Activated naive CD4-positive, alpha-beta T cell treated with anti-CD3 and anti-CD28 coated beads, Interleukin-2, amount 10 ng/mL, durations not matched to agents 7 days and 5 days (primary cell): ENCODE measurements around the gene SLIT1.

Experiments
- CTCF ChIA-PET: fragments of 350-600 bp; sonication (Branson Sonifier 250); formaldehyde crosslinking; loops from one replicate; lab custom pipeline; 2021; ENCODE audit warnings: antibody characterized with exemption; lab: Charles Lee
- DNase-seq: peaks from one replicate; pipeline ENCODE4 v3.0.0-alpha.2; 2020
- H3K27ac Mint-ChIP-seq: one replicate; pipeline ENCODE4 v1.8.0; 2021; ENCODE audit warnings: mild to moderate bottlenecking, moderate library complexity, mixed read lengths
- H3K27me3 Mint-ChIP-seq: one replicate; pipeline ENCODE4 v1.8.0; 2021; ENCODE audit warnings: mild to moderate bottlenecking, mixed read lengths
- H3K36me3 Mint-ChIP-seq: one replicate; pipeline ENCODE4 v1.8.0; 2021; ENCODE audit warnings: mixed read lengths
- H3K4me1 Mint-ChIP-seq: one replicate; pipeline ENCODE4 v1.8.0; 2021; ENCODE audit warnings: mixed read lengths
- H3K4me3 Mint-ChIP-seq: one replicate; pipeline ENCODE4 v1.8.0; 2021; ENCODE audit warnings: mild to moderate bottlenecking, moderate library complexity, mixed read lengths
- H3K9me3 Mint-ChIP-seq: one replicate; pipeline ENCODE4 v1.8.0; 2021; ENCODE audit warnings: mixed read lengths

The SLIT1 gene

DNA sequence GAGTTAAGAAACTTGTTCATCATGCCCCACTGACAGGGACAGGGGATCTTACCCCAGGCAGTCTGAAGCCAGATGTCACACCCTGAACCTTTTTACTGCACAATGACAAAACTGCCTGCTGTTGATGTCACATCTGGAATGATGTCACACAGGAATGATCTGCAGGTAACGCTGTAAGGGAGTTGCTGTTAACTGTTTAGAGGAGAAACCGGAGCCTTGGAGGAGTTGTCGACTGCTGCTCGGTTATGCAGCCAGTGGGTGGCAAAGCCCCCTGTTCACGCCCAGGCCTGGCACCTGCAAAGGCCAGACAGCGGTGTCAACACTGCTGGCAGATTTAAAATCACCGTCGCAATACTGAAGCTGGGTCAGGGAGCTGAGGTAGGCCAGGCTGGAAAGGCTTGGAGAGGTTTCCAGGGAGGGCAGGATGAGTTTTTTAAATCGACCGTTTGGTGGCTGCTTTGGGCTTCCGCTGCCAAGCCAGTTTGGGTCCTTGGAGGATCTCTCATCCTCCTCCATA is 10.0 kb upstream of the SLIT1 start:
- no peak for DNase-seq
- Mint-ChIP-seq H3K27ac (no peak overlapping the region), H3K4me3 (peak overlapping the region; percentile 72), H3K27me3 (peaks cover 67% of the 10 kb centered on the region), H3K36me3 (no peaks in the 10 kb centered on the region), H3K4me1 (peaks cover 18% of the 10 kb centered on the region), H3K9me3 (no peaks in the 10 kb centered on the region)
- CTCF ChIA-PET, result interaction anchor here (0.9 to 8.2 kb wide), 7 partner anchors 11 to 698 kb away, joined by 3 to 99 read pairs (median 10); no protein-coding TSS in a partner anchor

DNA sequence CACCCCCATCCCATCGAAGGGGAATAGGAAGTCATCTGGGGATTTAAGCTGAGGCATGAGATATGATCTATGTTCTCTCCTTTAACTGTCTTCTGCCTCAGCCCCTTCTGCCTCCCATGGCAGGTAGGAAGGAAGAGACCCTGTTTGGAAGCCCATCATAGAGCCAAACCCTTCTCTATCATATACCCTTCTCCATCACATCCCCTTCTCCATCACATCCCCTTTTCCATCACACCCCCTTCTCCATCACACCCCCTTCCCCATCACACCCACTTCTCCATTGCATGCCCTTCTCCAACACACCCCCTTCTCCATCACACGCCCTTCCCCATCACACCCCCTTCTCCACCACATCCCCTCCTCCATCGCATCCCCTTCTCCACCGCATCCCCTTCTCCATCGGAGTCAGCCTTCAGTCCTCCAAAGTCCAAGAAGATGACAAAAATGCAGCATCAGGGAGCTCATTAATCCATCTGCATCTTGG is 7.2 kb upstream of the SLIT1 start:
- no peaks in the 10 kb centered on the region for H3K36me3 Mint-ChIP-seq
- H3K9me3 Mint-ChIP-seq, result no peaks in the 10 kb centered on the region
- no peak overlapping the region for H3K27ac Mint-ChIP-seq
- DNase-seq, result no peak
- CTCF ChIA-PET, result interaction anchor here (0.7 to 2.0 kb wide), 5 partner anchors 8 to 120 kb away, joined by 3 to 7 read pairs (median 3); no protein-coding TSS in a partner anchor
- H3K4me3 Mint-ChIP-seq, result no peak overlapping the region
- peaks cover 69% of the 10 kb centered on the region for H3K27me3 Mint-ChIP-seq
- H3K4me1 Mint-ChIP-seq, result peaks cover 12% of the 10 kb centered on the region

- Mint-ChIP-seq H3K36me3 (no peaks in the 10 kb centered on the region), H3K4me3 (no peak overlapping the region), H3K27ac (no peak overlapping the region), H3K9me3 (no peaks in the 10 kb centered on the region), H3K27me3 (peaks cover 44% of the 10 kb centered on the region), H3K4me1 (peaks cover 2% of the 10 kb centered on the region)
- DNase-seq, result no peak
- CTCF ChIA-PET, result interaction anchor here (0.8 to 3.6 kb wide), 2 partner anchors 20 to 115 kb away, joined by 3 to 18 read pairs; no protein-coding TSS in a partner anchor
Measured at GRCh38 chr10:97190450-97190849, 4.7 kb upstream of the SLIT1 start.

DNA sequence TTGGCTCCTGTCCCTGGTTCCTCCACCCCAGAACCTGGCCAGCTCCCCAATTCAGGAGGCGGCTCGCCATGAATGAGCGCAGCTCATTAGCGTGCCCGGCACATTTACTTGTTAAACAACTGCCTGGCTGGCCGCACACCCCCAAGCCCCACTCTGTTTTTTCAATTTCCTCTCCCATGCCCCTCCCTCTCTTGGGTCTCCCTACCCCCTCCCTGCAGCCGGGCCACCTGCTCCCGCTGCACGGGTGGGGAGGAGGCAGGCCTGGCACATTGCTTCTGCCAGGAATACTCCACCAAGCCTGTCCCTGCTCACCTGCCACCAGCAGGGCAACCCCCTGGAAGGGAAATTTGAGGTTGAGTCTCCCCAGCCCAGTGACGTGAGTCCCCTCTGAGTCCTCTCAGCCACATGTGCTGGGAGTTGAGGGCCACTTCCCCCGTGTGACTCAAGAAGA is 2.5 kb upstream of the SLIT1 start:
- Mint-ChIP-seq H3K27ac (no peak overlapping the region), H3K4me3 (no peak overlapping the region), H3K36me3 (no peaks in the 10 kb centered on the region), H3K9me3 (no peaks in the 10 kb centered on the region), H3K4me1 (peaks cover 9% of the 10 kb centered on the region), H3K27me3 (peaks cover 32% of the 10 kb centered on the region)
- CTCF ChIA-PET, result no interaction called here
- DNase-seq, result no peak

- Mint-ChIP-seq H3K27ac (no peak overlapping the region), H3K9me3 (no peaks in the 10 kb centered on the region), H3K4me1 (peaks cover 9% of the 10 kb centered on the region), H3K27me3 (peaks cover 18% of the 10 kb centered on the region), H3K4me3 (no peak overlapping the region), H3K36me3 (no peaks in the 10 kb centered on the region)
- no peak for DNase-seq
- CTCF ChIA-PET, result no interaction called here
Measured at GRCh38 chr10:97186911-97187310, 1.2 kb upstream of the SLIT1 start.

DNA sequence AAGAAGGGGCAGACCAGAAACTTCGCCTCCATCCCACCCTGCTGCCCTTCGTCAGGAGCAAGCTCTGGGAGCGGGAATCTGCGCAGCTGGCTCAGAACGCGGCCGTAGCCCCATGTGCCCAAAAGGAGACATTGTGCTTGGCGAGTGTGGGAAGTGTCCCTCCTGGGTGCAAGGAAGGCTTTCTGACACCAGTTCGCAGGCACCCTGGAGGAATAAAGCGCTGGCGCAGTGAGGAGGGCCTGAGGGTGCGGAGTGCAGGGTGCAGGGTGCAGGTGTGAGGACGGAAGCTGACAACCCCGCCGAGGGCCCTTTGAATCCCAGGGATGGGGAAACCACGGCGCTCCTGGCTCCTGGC is 811 bp downstream of the SLIT1 start:
- H3K4me3 Mint-ChIP-seq, result no peak overlapping the region
- CTCF ChIA-PET, result interaction anchor here (1.1 to 1.4 kb wide), 2 partner anchors 9 to 11 kb away, joined by 4 read pairs; no protein-coding TSS in a partner anchor
- H3K27ac Mint-ChIP-seq, result no peak overlapping the region
- peaks cover 9% of the 10 kb centered on the region for H3K4me1 Mint-ChIP-seq
- no peak for DNase-seq
- peaks cover 4% of the 10 kb centered on the region for H3K27me3 Mint-ChIP-seq
- no peaks in the 10 kb centered on the region for H3K9me3 Mint-ChIP-seq
- no peaks in the 10 kb centered on the region for H3K36me3 Mint-ChIP-seq

DNA sequence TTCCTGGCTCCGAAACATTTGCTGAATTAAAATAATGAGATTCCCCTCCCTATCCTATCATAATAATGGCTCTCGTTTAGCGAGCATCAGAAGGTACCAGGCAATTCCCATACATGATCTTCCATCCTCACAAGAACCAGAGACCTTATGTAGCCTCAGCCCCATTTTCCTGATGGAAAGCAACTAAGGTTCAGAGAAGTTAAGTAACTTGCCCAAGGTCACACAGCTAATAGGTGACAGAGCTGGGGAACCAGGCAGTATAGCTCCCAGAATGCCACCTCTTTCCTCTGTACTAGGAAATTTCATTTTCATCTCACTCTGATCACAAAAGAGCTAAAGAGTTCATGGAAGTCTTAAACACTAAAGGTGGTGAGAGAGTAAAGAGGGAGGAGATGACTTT is 2.4 kb downstream of the SLIT1 start:
- Mint-ChIP-seq H3K9me3 (no peaks in the 10 kb centered on the region), H3K27ac (no peak overlapping the region), H3K4me1 (peaks cover 9% of the 10 kb centered on the region), H3K27me3 (no peaks in the 10 kb centered on the region), H3K4me3 (no peak overlapping the region), H3K36me3 (no peaks in the 10 kb centered on the region)
- no peak for DNase-seq
- CTCF ChIA-PET, result interaction anchor here (0.6 to 1.3 kb wide), 3 partner anchors 9 to 27 kb away, joined by 3 read pairs; no protein-coding TSS in a partner anchor

- Mint-ChIP-seq H3K27me3 (no peaks in the 10 kb centered on the region), H3K9me3 (no peaks in the 10 kb centered on the region), H3K27ac (no peak overlapping the region), H3K4me3 (no peak overlapping the region), H3K4me1 (peaks cover 9% of the 10 kb centered on the region), H3K36me3 (no peaks in the 10 kb centered on the region)
- CTCF ChIA-PET, result interaction anchor here (1.2 to 1.3 kb wide), 2 partner anchors 14 to 28 kb away, joined by 3 read pairs; no protein-coding TSS in a partner anchor
- no peak for DNase-seq
Measured at GRCh38 chr10:97182288-97182990, 3.3 kb downstream of the SLIT1 start.

DNA sequence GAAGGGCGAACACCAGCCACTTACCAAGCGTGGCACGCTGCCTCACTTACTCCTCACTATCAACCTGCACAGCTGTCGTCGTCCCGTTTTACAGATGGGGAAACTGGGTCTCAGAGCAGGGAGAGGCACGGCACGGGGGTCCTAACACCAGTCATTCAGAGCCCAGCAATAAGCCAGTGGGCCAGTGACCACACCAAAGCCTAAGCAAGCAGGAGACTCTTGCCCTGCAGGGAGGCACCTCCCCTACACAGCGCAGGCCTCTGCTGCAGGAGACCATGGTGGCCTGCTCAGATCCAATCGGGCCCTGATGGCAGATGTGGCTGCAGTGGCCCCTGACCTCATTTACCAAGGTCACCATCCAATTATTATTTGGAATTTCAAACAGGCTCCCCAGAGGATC is 4.8 kb downstream of the SLIT1 start:
- CTCF ChIA-PET, result interaction anchor here (2.9 kb wide), 1 partner anchor 29 kb away, joined by 9 read pairs; no protein-coding TSS in a partner anchor
- Mint-ChIP-seq H3K4me3 (no peak overlapping the region), H3K27me3 (no peaks in the 10 kb centered on the region), H3K27ac (no peak overlapping the region), H3K36me3 (no peaks in the 10 kb centered on the region), H3K4me1 (peaks cover 7% of the 10 kb centered on the region), H3K9me3 (no peaks in the 10 kb centered on the region)
- no peak for DNase-seq

DNA sequence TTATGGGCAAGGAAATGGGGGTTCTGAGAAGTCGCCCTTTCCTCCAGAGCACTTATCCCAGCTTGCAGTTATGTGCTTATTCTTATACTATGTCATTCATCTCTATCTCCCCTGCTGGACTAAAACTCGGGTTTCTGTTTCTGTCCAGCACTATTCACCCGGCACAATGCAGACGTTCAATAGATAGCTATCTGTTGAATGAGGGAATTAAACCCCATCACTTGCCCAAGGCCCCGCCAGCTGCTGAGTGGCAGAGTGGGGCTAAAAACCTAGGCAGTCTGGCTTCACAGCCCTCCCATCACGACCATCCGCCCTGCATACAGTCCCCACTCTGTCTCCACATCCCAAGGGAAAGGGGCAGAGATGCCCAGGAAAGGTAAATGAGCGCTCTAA is 5.4 kb downstream of the SLIT1 start:
- peaks cover 7% of the 10 kb centered on the region for H3K4me1 Mint-ChIP-seq
- H3K4me3 Mint-ChIP-seq, result no peak overlapping the region
- no peaks in the 10 kb centered on the region for H3K27me3 Mint-ChIP-seq
- H3K27ac Mint-ChIP-seq, result no peak overlapping the region
- CTCF ChIA-PET, result interaction anchor here (2.9 kb wide), 1 partner anchor 30 kb away, joined by 9 read pairs; no protein-coding TSS in a partner anchor
- no peaks in the 10 kb centered on the region for H3K9me3 Mint-ChIP-seq
- H3K36me3 Mint-ChIP-seq, result no peaks in the 10 kb centered on the region
- DNase-seq, result no peak

- H3K9me3 Mint-ChIP-seq, result no peaks in the 10 kb centered on the region
- no peak overlapping the region for H3K4me3 Mint-ChIP-seq
- peaks cover 5% of the 10 kb centered on the region for H3K4me1 Mint-ChIP-seq
- DNase-seq, result no peak
- no peaks in the 10 kb centered on the region for H3K27me3 Mint-ChIP-seq
- no peaks in the 10 kb centered on the region for H3K36me3 Mint-ChIP-seq
- CTCF ChIA-PET, result interaction anchor here (2.9 kb wide), 1 partner anchor 31 kb away, joined by 9 read pairs; no protein-coding TSS in a partner anchor
- no peak overlapping the region for H3K27ac Mint-ChIP-seq
Measured at GRCh38 chr10:97179731-97180362, 5.9 kb downstream of the SLIT1 start.

- DNase-seq, result no peak
- Mint-ChIP-seq H3K4me3 (no peak overlapping the region), H3K4me1 (peaks cover under 1% of the 10 kb centered on the region), H3K27me3 (no peaks in the 10 kb centered on the region), H3K9me3 (no peaks in the 10 kb centered on the region), H3K36me3 (no peaks in the 10 kb centered on the region), H3K27ac (no peak overlapping the region)
- CTCF ChIA-PET, result interaction anchor here (2.9 kb wide), 1 partner anchor 31 kb away, joined by 9 read pairs; no protein-coding TSS in a partner anchor
Measured at GRCh38 chr10:97179311-97179710, 6.4 kb downstream of the SLIT1 start.

GRCh38 chr10:97178074-97178473 is 7.7 kb downstream of the SLIT1 start:
- Mint-ChIP-seq H3K4me1 (no peaks in the 10 kb centered on the region), H3K27ac (no peak overlapping the region), H3K4me3 (no peak overlapping the region), H3K27me3 (peaks cover 5% of the 10 kb centered on the region), H3K36me3 (no peaks in the 10 kb centered on the region), H3K9me3 (no peaks in the 10 kb centered on the region)
- no peak for DNase-seq
- CTCF ChIA-PET, result interaction anchor here (1.5 kb wide), 1 partner anchor 97 kb away, joined by 4 read pairs; no protein-coding TSS in a partner anchor

- H3K27me3 Mint-ChIP-seq, result peaks cover 21% of the 10 kb centered on the region
- H3K36me3 Mint-ChIP-seq, result no peaks in the 10 kb centered on the region
- H3K27ac Mint-ChIP-seq, result no peak overlapping the region
- no peaks in the 10 kb centered on the region for H3K4me1 Mint-ChIP-seq
- H3K4me3 Mint-ChIP-seq, result no peak overlapping the region
- no peak for DNase-seq
- CTCF ChIA-PET, result interaction anchor here (1.3 kb wide), 1 partner anchor 27 kb away, joined by 3 read pairs; no protein-coding TSS in a partner anchor
- no peaks in the 10 kb centered on the region for H3K9me3 Mint-ChIP-seq
Measured at GRCh38 chr10:97176226-97176625, 9.5 kb downstream of the SLIT1 start.
